Measurements from ENCODE around the gene TMUB2.
A peak's percentile ranks its signal among the peaks of the same experiment; 100 is the strongest.

The TMUB2 gene

GRCh38 chr17:44218344-44219107 is 31.8 kb downstream of the TMUB2 start (continued):
- no peak for TF ChIP-seq OSR2 (tag by site-specific recombination; IDR thresholded peaks at IDR 0.05)
- no peak for TF ChIP-seq KLF9 (tag by site-specific recombination; IDR thresholded peaks at IDR 0.05; ENCODE audit: low read depth)
- no peak for TF ChIP-seq YY2 (tag by site-specific recombination; IDR thresholded peaks at IDR 0.05)
- TF ChIP-seq ZNF132 (tag by site-specific recombination; IDR thresholded peaks at IDR 0.05; ENCODE audit: borderline replicate concordance) = no peak
- TF ChIP-seq ZNF521 (tag by site-specific recombination; IDR thresholded peaks at IDR 0.05) = no peak
- no peak for TF ChIP-seq ZNF214 (tag by site-specific recombination; IDR thresholded peaks at IDR 0.05; ENCODE audit: borderline replicate concordance)
- no peak for TF ChIP-seq ZNF571 (tag by site-specific recombination; IDR thresholded peaks at IDR 0.05)
- TF ChIP-seq FEZF1 (tag by site-specific recombination; IDR thresholded peaks at IDR 0.05) = no peak
- no peak for TF ChIP-seq ZNF341 (tag by site-specific recombination; IDR thresholded peaks at IDR 0.05; ENCODE audit: low read depth)
- no peak for TF ChIP-seq ZNF654 (tag by site-specific recombination; IDR thresholded peaks at IDR 0.05; ENCODE audit: low read depth)
- TF ChIP-seq ZNF645 (tag by site-specific recombination; IDR thresholded peaks at IDR 0.05) = no peak
- TF ChIP-seq KLF17 (tag by site-specific recombination; IDR thresholded peaks at IDR 0.05) = no peak
- 0 out of 2 replicates have a peak, but pooled peaks have one; percentile 15 for TF ChIP-seq ZNF843 (tag by site-specific recombination; IDR thresholded peaks at IDR 0.05)
- peak; percentile 27; the same call in 1 of the 2 replicates for TF ChIP-seq SP7 (tag by site-specific recombination; IDR thresholded peaks at IDR 0.05)
- TF ChIP-seq PRDM6 (tag by site-specific recombination; IDR thresholded peaks at IDR 0.05) = no peak
- no peak for TF ChIP-seq ZNF488 (tag by site-specific recombination; IDR thresholded peaks at IDR 0.05)
- peak; percentile 79 for TF ChIP-seq CTCF (tag by site-specific recombination; IDR thresholded peaks at IDR 0.05)
- TF ChIP-seq ZNF548 (tag by site-specific recombination; IDR thresholded peaks at IDR 0.05) = no peak
- TF ChIP-seq PRDM2 (tag by site-specific recombination; IDR thresholded peaks at IDR 0.05; ENCODE audit: borderline replicate concordance) = no peak
- TF ChIP-seq ZNF626 (tag by site-specific recombination; IDR thresholded peaks at IDR 0.05) = no peak
- no peak for TF ChIP-seq ZNF426 (tag by site-specific recombination; IDR thresholded peaks at IDR 0.05)
- no peak for TF ChIP-seq BCL11B (tag by site-specific recombination; IDR thresholded peaks at IDR 0.05; ENCODE audit: low read depth)
- no peak for TF ChIP-seq ZNF248 (tag by site-specific recombination; IDR thresholded peaks at IDR 0.05)
- TF ChIP-seq ZNF23 (tag by site-specific recombination; IDR thresholded peaks at IDR 0.05; ENCODE audit: borderline replicate concordance) = no peak
- peak; percentile 15; the same call in 1 of the 2 replicates for TF ChIP-seq ZNF398 (tag by site-specific recombination; IDR thresholded peaks at IDR 0.05)

Data from HEK293 (cell line).